Muscle of leg (tissue), 11 donors: ENCODE results near the gene LARGE2. TPM values are rescaled to one million over a fixed set of nuclear protein-coding genes. Genes with fewer than 3 reads are reported as not detected.
A peak's percentile ranks its signal among the peaks of the same experiment; 100 is the strongest.

Experiments used
- DNase-seq: peaks from one replicate; pipeline ENCODE4 v3.0.0; 2013
- H3K27ac ChIP-seq: one replicate; pipeline ENCODE4 v1.5.1; 2013; ENCODE audit warnings: mild to moderate bottlenecking, low read length, control low read depth
- H3K27me3 ChIP-seq: one replicate; pipeline ENCODE4 v1.6.1; 2013; ENCODE audit warnings: low read length; ENCODE audit not compliant: control insufficient read depth, insufficient read depth
- H3K36me3 ChIP-seq: one replicate; pipeline ENCODE4 v1.6.1; 2013; ENCODE audit warnings: low read length; ENCODE audit not compliant: control insufficient read depth, insufficient read depth
- H3K4me1 ChIP-seq: one replicate; pipeline ENCODE4 v1.6.1; 2013; ENCODE audit warnings: low read length; ENCODE audit not compliant: control insufficient read depth, insufficient read depth
- H3K4me3 ChIP-seq: one replicate; pipeline ENCODE4 v1.5.1; 2013; ENCODE audit warnings: low read length, control low read depth
- H3K9me3 ChIP-seq: replicated peaks from 2 replicates; pipeline ENCODE4 v1.6.1; 2013; ENCODE audit warnings: low read depth, low read length; ENCODE audit not compliant: control insufficient read depth
- WGBS: methylation state at CpG from one replicate; pipeline ENCODE4 v1.1.5; 2013; ENCODE audit warnings: missing lambda C conversion rate; ENCODE audit not compliant: insufficient coverage; 5-methylcytosine and 5-hydroxymethylcytosine counted together
- polyA plus RNA-seq, 8 donors: library from polyadenylated mRNA; unstranded; fragments of 120-200 nt; gene quantifications; one replicate each; pipeline versions ENCODE4 v1.2.1 to v1.2.3, GENCODE V29; 2013; ENCODE audit warnings: inconsistent platforms in 1 of 8, low replicate concordance in 1 of 8; ENCODE audit not compliant: insufficient read length in 8 of 8, insufficient read depth in 1 of 8
- total RNA-seq: library from RNA; stranded (reverse); fragments of 120-200 nt; gene quantifications from one replicate; pipeline ENCODE4 v1.2.4, GENCODE V29; 2013

The LARGE2 gene
- total and polyA plus RNA-seq, 9 donors = 0.24 to 4.4 (median 0.67) TPM

GRCh38 chr11:45885274-45885920 is 37.1 kb upstream of the LARGE2 start, which contains the start of gene MAPK8IP1:
MAPK8IP1 (plus strand) TSS chr11:45885651; CDS start chr11:45885821, 170 bp downstream.
- Histone ChIP-seq H3K36me3 (peaks cover 28% of the 10 kb centered on the region), H3K9me3 (no peaks in the 10 kb centered on the region), H3K4me1 (peaks cover 18% of the 10 kb centered on the region), H3K4me3 (peak within 1 kb of the TSS; percentile 37), H3K27me3 (peaks cover 23% of the 10 kb centered on the region), H3K27ac (no peak within 1 kb of the TSS)
- peak; percentile 65 for DNase-seq
- WGBS = 1% methylated on average over 68 of the region's 73 CpGs

GRCh38 chr11:45885921-45886721 is 36.3 kb upstream of the LARGE2 start:
- Histone ChIP-seq H3K4me3 (peak overlapping the region; percentile 37), H3K9me3 (no peaks in the 10 kb centered on the region), H3K27ac (no peak overlapping the region), H3K36me3 (peaks cover 21% of the 10 kb centered on the region), H3K27me3 (peaks cover 23% of the 10 kb centered on the region), H3K4me1 (peaks cover 15% of the 10 kb centered on the region)
- WGBS = 3% methylated on average over 21 of the region's 43 CpGs
- no peak for DNase-seq

GRCh38 chr11:45886816-45887520 is 35.5 kb upstream of the LARGE2 start:
- no peak overlapping the region for H3K27ac ChIP-seq
- peaks cover 23% of the 10 kb centered on the region for H3K27me3 ChIP-seq
- H3K36me3 ChIP-seq = peaks cover 13% of the 10 kb centered on the region
- H3K4me1 ChIP-seq = peaks cover 12% of the 10 kb centered on the region
- no peaks in the 10 kb centered on the region for H3K9me3 ChIP-seq
- no peak overlapping the region for H3K4me3 ChIP-seq
- WGBS = 69% methylated on average over 2 of the region's 4 CpGs
- DNase-seq = no peak

GRCh38 chr11:45887587-45887986 is 34.9 kb upstream of the LARGE2 start:
- Histone ChIP-seq H3K4me1 (peaks cover 12% of the 10 kb centered on the region), H3K27ac (no peak overlapping the region), H3K9me3 (no peaks in the 10 kb centered on the region), H3K36me3 (peaks cover 6% of the 10 kb centered on the region), H3K27me3 (peaks cover 23% of the 10 kb centered on the region), H3K4me3 (no peak overlapping the region)
- 89% methylated on average over 5 of the region's 10 CpGs for WGBS
- DNase-seq = no peak

GRCh38 chr11:45889555-45889954 is 32.9 kb upstream of the LARGE2 start:
- Histone ChIP-seq H3K36me3 (no peaks in the 10 kb centered on the region), H3K27me3 (peaks cover 23% of the 10 kb centered on the region), H3K4me1 (peaks cover 17% of the 10 kb centered on the region), H3K27ac (no peak overlapping the region), H3K9me3 (no peaks in the 10 kb centered on the region), H3K4me3 (no peak overlapping the region)
- DNase-seq = no peak
- WGBS = 69% methylated on average over 2 of the region's 8 CpGs

GRCh38 chr11:45889966-45890365 is 32.5 kb upstream of the LARGE2 start:
- WGBS = 88% methylated on average over 7 of the region's 9 CpGs

GRCh38 chr11:45890886-45891550 is 31.4 kb upstream of the LARGE2 start:
- Histone ChIP-seq H3K9me3 (no peaks in the 10 kb centered on the region), H3K36me3 (no peaks in the 10 kb centered on the region), H3K27ac (no peak overlapping the region), H3K4me3 (no peak overlapping the region), H3K27me3 (peaks cover 14% of the 10 kb centered on the region), H3K4me1 (peaks cover 23% of the 10 kb centered on the region)
- DNase-seq = no peak
- WGBS = 76% methylated on average over 9 of the region's 9 CpGs

More at GRCh38 chr11:45889966-45890365, 32.5 kb upstream of the LARGE2 start:
- no peak overlapping the region for H3K27ac ChIP-seq
- H3K27me3 ChIP-seq = peaks cover 21% of the 10 kb centered on the region
- H3K4me3 ChIP-seq = no peak overlapping the region
- H3K9me3 ChIP-seq = no peaks in the 10 kb centered on the region
- DNase-seq = no peak
- H3K4me1 ChIP-seq = peaks cover 19% of the 10 kb centered on the region
- H3K36me3 ChIP-seq = no peaks in the 10 kb centered on the region

- Histone ChIP-seq H3K36me3 (no peaks in the 10 kb centered on the region), H3K27me3 (peaks cover 3% of the 10 kb centered on the region), H3K4me3 (no peak overlapping the region), H3K4me1 (peaks cover 38% of the 10 kb centered on the region), H3K9me3 (no peaks in the 10 kb centered on the region), H3K27ac (no peak overlapping the region)
- no peak for DNase-seq
- WGBS = 67% methylated on average over 4 of the region's 5 CpGs
Measured at GRCh38 chr11:45892856-45893255, 29.6 kb upstream of the LARGE2 start.

- H3K36me3 ChIP-seq = no peaks in the 10 kb centered on the region
- WGBS = 86% methylated on average over 6 of the region's 6 CpGs
- no peaks in the 10 kb centered on the region for H3K9me3 ChIP-seq
- DNase-seq = no peak
- peaks cover 2% of the 10 kb centered on the region for H3K27me3 ChIP-seq
- peaks cover 55% of the 10 kb centered on the region for H3K4me1 ChIP-seq
- H3K4me3 ChIP-seq = no peak overlapping the region
- H3K27ac ChIP-seq = no peak overlapping the region
Measured at GRCh38 chr11:45894555-45895247, 27.8 kb upstream of the LARGE2 start.
